ENCODE results near the gene PNKP.

Gene PNKP

DNA sequence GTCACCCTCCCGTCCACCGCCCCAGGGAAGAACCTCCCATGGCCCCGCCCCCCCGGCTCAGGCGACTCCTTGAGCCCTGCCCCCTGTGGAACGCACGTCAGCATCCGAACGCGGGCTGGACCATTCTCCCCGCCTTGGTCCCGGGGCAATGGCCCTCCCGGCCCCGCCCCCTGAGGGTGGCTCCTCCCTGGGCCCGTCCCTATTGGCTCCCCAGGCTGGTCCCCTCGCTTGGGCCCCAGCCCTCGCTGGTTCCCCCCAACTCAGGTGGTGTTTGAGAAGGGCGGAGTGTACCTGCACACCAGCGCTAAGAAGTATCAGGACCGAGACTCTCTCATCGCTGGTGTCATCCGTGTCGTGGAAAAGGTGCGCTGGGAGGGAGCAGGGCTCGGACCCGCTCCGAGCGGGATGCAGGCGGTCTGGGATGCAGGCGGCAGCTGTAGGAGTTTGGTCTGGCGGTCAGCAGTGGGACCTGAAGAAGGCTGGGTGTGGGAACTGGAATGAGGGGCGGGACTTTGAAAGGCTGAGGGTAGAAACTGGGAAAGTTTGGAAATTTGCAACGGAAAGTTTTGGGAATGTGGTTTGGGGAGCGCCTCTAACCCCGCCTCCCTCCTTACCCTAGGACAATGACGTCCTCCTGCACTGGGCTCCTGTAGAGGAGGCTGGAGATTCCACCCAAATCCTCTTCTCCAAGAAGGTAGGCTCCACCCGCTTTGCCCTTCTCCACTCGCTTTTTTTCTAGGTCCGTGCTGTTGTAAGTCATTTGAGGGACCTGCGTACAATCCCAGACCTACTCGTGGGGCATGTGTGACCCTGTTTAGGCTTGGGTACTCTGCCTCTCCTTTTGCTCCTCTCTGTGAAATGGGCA, 10.7 kb upstream of the PNKP start:
- H3K27me3 ChIP-seq (ENCODE audit: control insufficient read depth, insufficient read depth, low read length) = no peaks in the 10 kb centered on the region

DNA sequence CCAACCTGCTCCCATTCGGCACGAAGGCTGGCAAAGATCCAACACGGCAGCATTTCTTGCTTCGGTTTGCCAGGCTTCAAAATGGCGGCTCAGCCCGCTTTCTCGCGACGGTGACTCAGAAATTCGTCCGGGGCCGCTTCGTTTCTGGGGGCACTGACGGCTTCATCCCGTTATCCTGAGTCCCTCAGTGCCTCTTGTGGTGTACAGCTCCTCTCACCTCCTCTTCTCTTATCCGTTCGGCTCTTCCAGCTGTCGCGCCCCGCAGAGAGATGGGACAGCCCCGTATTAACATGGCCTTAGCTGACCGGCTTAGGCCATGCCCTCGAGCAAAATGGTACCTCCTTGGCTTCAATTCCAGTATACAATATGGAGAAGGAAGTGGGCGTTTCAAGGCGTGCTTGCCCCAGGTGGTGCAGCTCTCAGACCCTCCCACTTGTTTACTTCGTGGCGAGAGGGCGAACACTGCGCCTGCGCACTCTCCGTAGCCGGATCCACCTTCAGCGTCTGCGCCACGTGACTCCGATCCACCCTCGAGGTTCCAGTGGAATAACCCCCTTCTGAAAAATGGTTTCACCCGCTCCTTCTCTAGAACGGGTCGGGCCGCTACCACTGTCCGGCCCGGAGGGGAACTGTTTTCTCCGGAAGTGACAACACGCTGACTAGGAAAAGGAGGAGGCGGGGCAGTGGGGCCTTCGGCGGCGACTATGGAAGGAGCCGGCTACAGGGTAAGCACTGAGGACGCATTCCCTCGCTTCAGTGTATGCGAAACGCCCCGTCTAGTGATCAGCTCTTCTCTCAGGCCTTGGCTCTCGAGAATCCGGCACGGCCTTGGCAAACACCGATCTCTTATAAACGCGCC, 9.9 kb upstream of the PNKP start, which contains the start of the genes AKT1S1 and TBC1D17:
Gene AKT1S1, minus strand, starts transcription at position 336 of the 859 bp plus-strand sequence. CDS start 4,060 bp downstream, outside the sequence.
Gene TBC1D17, plus strand, starts transcription at position 683 of the 859 bp plus-strand sequence. Its CDS starts 22 bp downstream, at position 705.
- peaks cover 29% of the 10 kb centered on the region for H3K36me3 ChIP-seq (ENCODE audit: control insufficient read depth, insufficient read depth, low read length)
- H3K9me3 ChIP-seq (ENCODE audit: control insufficient read depth, insufficient read depth, low read length) = no peaks in the 10 kb centered on the region
- H3K4me3 ChIP-seq (ENCODE audit: low read depth, low read length) = peak within 1 kb of the TSS; percentile 99
- no peaks in the 10 kb centered on the region for H3K27me3 ChIP-seq (ENCODE audit: control insufficient read depth, insufficient read depth, low read length)
- peaks cover 5% of the 10 kb centered on the region for H3K4me1 ChIP-seq (ENCODE audit: control insufficient read depth, insufficient read depth, low read length)
- peak within 1 kb of the TSS; percentile 100 for H3K9ac ChIP-seq (ENCODE audit: low read depth, low read length)

More for the DNA sequence above, 10.7 kb upstream of the PNKP start:
- H3K4me1 ChIP-seq (ENCODE audit: control insufficient read depth, insufficient read depth, low read length) = peaks cover 5% of the 10 kb centered on the region
- peak overlapping the region; percentile 85 for H3K9ac ChIP-seq (ENCODE audit: low read depth, low read length)
- peaks cover 38% of the 10 kb centered on the region for H3K36me3 ChIP-seq (ENCODE audit: control insufficient read depth, insufficient read depth, low read length)
- peak overlapping the region; percentile 99 for H3K4me3 ChIP-seq (ENCODE audit: low read depth, low read length)
- H3K9me3 ChIP-seq (ENCODE audit: control insufficient read depth, insufficient read depth, low read length) = no peaks in the 10 kb centered on the region

DNA sequence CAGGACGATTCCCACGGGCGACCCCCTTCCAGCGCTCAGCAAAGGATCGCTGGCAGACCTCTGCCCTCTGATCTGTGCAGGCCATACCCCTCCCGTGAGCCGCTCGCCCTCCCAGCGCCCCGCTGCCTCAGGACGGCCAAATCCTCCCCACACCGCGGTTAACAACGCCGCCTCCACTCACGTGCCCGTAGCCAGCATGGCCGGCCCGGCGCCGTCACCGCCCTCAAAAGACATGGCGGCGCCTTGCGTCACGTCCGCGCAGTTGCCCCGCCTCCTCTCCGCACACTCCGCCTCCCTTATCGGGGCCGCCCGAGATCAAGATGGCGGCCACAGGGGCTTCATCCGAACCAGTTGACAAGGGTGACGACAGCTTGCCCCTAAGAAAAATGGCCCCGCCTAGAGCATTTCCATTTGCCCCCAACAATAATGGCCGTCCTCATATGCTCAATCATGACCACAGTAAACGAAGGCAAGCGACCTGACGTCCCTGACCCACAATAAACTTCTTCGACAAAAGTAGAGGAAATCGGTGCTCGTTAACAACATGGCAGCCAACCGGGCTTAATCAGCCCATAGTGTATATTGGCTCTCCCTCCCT, 9.1 kb upstream of the PNKP start:
- Histone ChIP-seq H3K4me3 (ENCODE audit: low read depth, low read length) (peak overlapping the region; percentile 99), H3K9ac (ENCODE audit: low read depth, low read length) (peak overlapping the region; percentile 100), H3K36me3 (ENCODE audit: control insufficient read depth, insufficient read depth, low read length) (peaks cover 23% of the 10 kb centered on the region), H3K4me1 (ENCODE audit: control insufficient read depth, insufficient read depth, low read length) (peaks cover 5% of the 10 kb centered on the region), H3K9me3 (ENCODE audit: control insufficient read depth, insufficient read depth, low read length) (no peaks in the 10 kb centered on the region), H3K27me3 (ENCODE audit: control insufficient read depth, insufficient read depth, low read length) (no peaks in the 10 kb centered on the region)

DNA sequence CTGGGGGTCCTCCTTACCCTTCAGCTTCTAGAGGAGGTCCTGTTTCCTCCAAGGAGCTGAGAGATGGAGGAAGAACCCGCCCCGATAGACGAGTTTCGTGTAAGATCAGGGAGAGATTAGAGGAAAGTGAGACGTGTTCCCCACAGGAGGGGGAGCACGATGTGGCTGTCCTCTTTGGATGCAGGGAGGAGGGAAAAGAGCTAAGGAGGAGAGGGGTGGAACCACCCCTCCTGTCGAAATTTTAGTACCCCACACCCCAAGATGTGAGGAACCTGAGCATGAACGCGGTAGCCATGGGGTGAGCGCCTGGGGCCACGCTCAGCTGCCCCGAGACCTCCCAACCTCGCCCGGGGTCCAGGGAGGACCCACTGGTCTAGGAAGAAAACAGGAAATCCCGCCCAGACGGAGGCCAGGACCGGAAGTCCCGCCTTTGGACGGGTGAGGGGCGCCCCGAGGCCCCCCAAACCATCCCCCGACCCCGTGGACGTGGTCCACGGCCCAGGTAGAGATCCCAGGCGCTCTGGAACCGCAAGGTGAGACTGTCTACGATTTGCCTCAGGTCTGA, 8.6 kb upstream of the PNKP start:
- H3K4me1 ChIP-seq (ENCODE audit: control insufficient read depth, insufficient read depth, low read length) = peaks cover 5% of the 10 kb centered on the region
- no peaks in the 10 kb centered on the region for H3K9me3 ChIP-seq (ENCODE audit: control insufficient read depth, insufficient read depth, low read length)
- no peaks in the 10 kb centered on the region for H3K27me3 ChIP-seq (ENCODE audit: control insufficient read depth, insufficient read depth, low read length)
- H3K4me3 ChIP-seq (ENCODE audit: low read depth, low read length) = peak overlapping the region; percentile 99
- peak overlapping the region; percentile 100 for H3K9ac ChIP-seq (ENCODE audit: low read depth, low read length)
- H3K36me3 ChIP-seq (ENCODE audit: control insufficient read depth, insufficient read depth, low read length) = peaks cover 17% of the 10 kb centered on the region

DNA sequence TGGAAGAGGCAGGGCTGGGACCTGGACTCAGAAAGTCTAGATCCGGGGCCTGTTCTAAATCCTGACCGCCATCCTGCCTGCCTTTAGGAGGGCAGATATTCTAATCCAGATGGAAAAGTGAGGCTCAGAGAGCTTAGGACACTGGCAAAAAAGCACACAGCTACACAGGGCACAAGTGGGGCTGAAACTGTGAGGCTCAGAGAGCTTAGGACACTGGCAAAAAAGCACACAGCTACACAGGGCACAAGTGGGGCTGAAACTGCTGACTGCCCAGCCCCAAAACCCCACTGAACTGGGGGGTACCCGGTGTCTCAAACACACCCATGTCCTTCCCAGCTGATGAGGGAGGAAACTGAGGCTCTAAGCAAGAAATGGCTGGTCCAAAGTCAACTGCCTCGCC, 7.8 kb upstream of the PNKP start:
- Histone ChIP-seq H3K9ac (ENCODE audit: low read depth, low read length) (peak overlapping the region; percentile 100), H3K4me3 (ENCODE audit: low read depth, low read length) (peak overlapping the region; percentile 99), H3K36me3 (ENCODE audit: control insufficient read depth, insufficient read depth, low read length) (peaks cover 10% of the 10 kb centered on the region), H3K9me3 (ENCODE audit: control insufficient read depth, insufficient read depth, low read length) (no peaks in the 10 kb centered on the region), H3K4me1 (ENCODE audit: control insufficient read depth, insufficient read depth, low read length) (peaks cover 5% of the 10 kb centered on the region), H3K27me3 (ENCODE audit: control insufficient read depth, insufficient read depth, low read length) (no peaks in the 10 kb centered on the region)

DNA sequence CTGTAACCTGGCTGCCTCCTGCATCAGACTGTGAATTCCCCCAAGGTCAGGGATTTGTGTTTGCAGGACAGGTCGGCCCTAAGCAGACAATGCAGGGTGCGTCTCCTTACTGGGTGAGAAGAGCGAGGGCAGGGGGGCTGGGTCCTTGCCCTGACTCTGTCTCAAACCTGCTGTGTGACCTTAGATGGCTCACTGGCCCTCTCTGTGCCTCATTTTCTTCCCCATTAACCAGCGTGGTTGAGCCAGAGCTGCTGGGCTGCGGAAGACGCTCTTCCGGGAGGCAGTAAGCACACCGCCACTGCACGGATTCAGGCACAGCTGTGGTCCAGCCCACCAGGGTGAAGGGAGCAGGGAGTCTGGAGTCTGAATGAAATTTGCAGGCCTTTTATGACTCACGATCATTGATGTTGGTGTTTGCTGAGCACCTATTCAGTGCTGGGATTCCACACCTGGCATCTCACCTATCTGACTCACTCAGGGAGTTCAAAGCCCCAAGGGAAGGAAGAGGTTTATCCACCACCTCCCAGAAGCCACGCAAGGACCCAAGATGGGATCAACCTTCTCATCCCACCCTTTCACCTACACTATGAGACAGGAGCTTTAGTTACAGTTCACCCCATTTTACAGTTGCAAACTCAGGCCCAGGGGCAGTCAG, 7.3 kb upstream of the PNKP start:
- no peaks in the 10 kb centered on the region for H3K9me3 ChIP-seq (ENCODE audit: control insufficient read depth, insufficient read depth, low read length)
- no peaks in the 10 kb centered on the region for H3K27me3 ChIP-seq (ENCODE audit: control insufficient read depth, insufficient read depth, low read length)
- peak overlapping the region; percentile 100 for H3K9ac ChIP-seq (ENCODE audit: low read depth, low read length)
- H3K4me3 ChIP-seq (ENCODE audit: low read depth, low read length) = no peak overlapping the region
- peaks cover 5% of the 10 kb centered on the region for H3K4me1 ChIP-seq (ENCODE audit: control insufficient read depth, insufficient read depth, low read length)
- peaks cover 8% of the 10 kb centered on the region for H3K36me3 ChIP-seq (ENCODE audit: control insufficient read depth, insufficient read depth, low read length)

DNA sequence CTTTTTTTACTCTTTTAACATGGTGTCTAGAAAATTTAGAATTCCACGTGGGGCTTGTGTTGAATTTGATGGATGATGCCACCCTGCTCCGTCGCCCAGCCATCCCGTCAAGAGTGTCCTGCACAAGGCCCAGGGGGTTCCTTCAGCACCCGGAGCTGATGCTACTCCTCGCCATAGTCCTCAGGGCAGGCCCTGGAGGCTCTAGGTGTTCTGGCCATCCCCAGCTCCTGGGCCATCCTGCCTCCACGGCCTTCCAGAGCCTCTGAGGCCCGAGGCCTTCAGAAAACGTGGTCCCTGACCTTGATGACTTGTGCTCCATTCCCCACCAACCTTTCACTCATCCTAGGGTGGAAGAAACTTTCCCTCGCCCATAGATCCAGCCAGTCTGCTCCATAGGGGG, 6.5 kb upstream of the PNKP start:
- Histone ChIP-seq H3K27me3 (ENCODE audit: control insufficient read depth, insufficient read depth, low read length) (no peaks in the 10 kb centered on the region), H3K4me3 (ENCODE audit: low read depth, low read length) (no peak overlapping the region), H3K4me1 (ENCODE audit: control insufficient read depth, insufficient read depth, low read length) (peaks cover 5% of the 10 kb centered on the region), H3K9me3 (ENCODE audit: control insufficient read depth, insufficient read depth, low read length) (no peaks in the 10 kb centered on the region), H3K9ac (ENCODE audit: low read depth, low read length) (no peak overlapping the region), H3K36me3 (ENCODE audit: control insufficient read depth, insufficient read depth, low read length) (peaks cover 3% of the 10 kb centered on the region)

DNA sequence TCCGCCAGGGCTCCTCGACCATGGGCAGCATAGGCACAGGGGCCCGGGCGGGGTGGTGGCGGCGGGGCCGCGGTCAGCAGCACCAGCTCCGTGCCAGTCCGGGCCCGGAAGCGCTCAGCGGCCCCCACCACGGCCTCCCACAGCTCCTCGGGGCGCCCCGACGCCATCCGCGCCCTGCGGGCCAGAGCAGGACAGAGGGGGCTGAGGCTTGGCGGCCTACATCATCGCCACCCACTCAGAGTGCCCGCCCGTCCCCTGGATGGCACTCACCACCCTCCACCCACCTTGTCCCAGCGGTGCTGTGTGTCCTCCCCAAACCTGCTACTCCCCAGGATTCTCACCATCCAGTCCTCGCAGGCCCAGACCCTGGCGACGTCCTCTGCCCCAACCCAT, 5.7 kb upstream of the PNKP start:
- no peaks in the 10 kb centered on the region for H3K9me3 ChIP-seq (ENCODE audit: control insufficient read depth, insufficient read depth, low read length)
- H3K4me3 ChIP-seq (ENCODE audit: low read depth, low read length) = no peak overlapping the region
- H3K36me3 ChIP-seq (ENCODE audit: control insufficient read depth, insufficient read depth, low read length) = peaks cover 2% of the 10 kb centered on the region
- no peaks in the 10 kb centered on the region for H3K27me3 ChIP-seq (ENCODE audit: control insufficient read depth, insufficient read depth, low read length)
- H3K4me1 ChIP-seq (ENCODE audit: control insufficient read depth, insufficient read depth, low read length) = peaks cover 5% of the 10 kb centered on the region
- H3K9ac ChIP-seq (ENCODE audit: low read depth, low read length) = no peak overlapping the region

DNA sequence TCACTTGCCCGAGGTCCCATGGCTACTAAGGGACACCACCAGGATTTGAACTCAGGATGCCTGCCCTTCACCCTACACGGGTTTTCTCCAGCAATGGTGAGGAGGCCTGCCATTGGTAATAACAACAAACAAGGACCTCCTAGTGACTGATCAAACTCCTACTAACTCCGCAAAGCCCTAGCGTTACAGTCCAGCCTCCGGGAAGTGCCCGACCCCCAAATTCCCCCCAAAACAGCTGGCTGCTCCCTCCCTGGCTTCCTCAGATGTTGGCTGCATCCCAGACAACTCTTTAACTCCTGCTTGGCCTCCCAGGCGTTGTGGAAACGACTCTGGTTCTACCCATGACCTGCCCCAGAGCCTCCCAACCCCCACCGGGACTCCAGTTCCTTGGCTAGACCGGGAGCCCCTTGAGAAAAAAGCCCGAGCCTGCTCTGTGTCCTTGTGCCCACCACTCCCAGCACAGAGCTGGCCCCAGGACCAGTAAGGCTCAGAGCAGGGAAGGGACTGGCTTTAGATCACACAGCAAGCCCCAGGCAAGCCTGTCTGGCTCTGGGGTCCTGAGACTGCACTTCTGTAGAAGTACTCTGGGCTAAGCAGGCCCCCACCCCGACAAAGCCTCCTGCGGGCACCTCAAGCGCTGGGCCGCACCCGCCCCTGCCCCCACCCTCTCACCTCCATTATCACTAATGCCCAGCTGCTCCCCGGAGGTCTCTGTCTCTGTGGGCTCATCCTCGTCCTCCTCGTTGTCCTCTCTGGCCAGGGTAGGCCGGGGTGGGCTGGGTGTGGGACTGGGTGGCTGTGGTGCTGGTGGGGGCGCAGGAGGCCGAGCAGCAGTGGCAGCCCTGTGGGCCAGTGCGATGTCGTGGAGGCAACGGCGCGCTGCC, 5.1 kb upstream of the PNKP start:
- H3K9me3 ChIP-seq (ENCODE audit: control insufficient read depth, insufficient read depth, low read length) = no peaks in the 10 kb centered on the region
- H3K36me3 ChIP-seq (ENCODE audit: control insufficient read depth, insufficient read depth, low read length) = peaks cover 2% of the 10 kb centered on the region
- no peak overlapping the region for H3K9ac ChIP-seq (ENCODE audit: low read depth, low read length)
- H3K4me3 ChIP-seq (ENCODE audit: low read depth, low read length) = no peak overlapping the region
- no peaks in the 10 kb centered on the region for H3K27me3 ChIP-seq (ENCODE audit: control insufficient read depth, insufficient read depth, low read length)
- H3K4me1 ChIP-seq (ENCODE audit: control insufficient read depth, insufficient read depth, low read length) = peaks cover 5% of the 10 kb centered on the region

DNA sequence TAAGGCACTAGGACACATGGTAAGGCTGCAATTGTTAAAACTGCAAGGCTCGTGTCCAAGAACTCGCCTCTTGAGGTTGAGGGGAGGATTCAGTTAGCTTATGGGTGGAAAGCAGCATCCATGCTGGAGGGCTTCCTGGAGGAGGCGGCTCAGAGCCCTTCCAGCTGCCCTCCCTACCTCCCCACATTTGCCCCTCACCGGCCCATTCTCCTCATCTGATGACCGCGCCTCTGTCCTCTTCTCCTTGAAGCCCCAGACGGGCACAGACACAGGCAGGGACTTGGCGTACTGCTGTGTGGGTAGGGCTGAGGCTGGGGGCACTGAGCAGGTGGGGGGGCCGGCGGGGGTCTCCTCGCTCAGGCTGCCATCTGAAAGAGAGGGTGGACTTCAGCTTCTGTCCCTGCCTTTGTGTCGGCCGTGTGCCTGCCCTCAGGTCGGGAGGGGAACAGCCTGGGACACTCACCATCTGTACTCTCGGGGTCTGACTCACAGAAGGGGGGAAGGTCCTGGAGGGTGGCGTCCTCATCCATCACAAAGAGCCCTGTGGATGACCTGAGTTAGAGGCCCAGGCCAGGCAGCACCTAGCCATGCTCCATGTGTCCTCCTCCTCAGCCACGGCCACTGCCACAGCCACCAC, 4.1 kb upstream of the PNKP start:
- H3K36me3 ChIP-seq (ENCODE audit: control insufficient read depth, insufficient read depth, low read length) = peaks cover 2% of the 10 kb centered on the region
- no peaks in the 10 kb centered on the region for H3K9me3 ChIP-seq (ENCODE audit: control insufficient read depth, insufficient read depth, low read length)
- peaks cover 5% of the 10 kb centered on the region for H3K4me1 ChIP-seq (ENCODE audit: control insufficient read depth, insufficient read depth, low read length)
- no peaks in the 10 kb centered on the region for H3K27me3 ChIP-seq (ENCODE audit: control insufficient read depth, insufficient read depth, low read length)
- H3K9ac ChIP-seq (ENCODE audit: low read depth, low read length) = no peak overlapping the region
- no peak overlapping the region for H3K4me3 ChIP-seq (ENCODE audit: low read depth, low read length)
